K562 (cell line): ENCODE data around the gene NPHS2. TPM values are rescaled to one million over a fixed set of nuclear protein-coding genes. Genes with fewer than 3 reads are reported as not detected.
"Not testable (repeated sequence)": the region's sequence is repeated elsewhere in the genome, so short reads cannot be mapped to it uniquely, and the experiment has no call there.

Source experiments
- ATAC-seq: fragments of 200-7000 bp; cut with Tn5 transposase; 3 replicates; pipeline ENCODE4 v1.9.1; 2020; ENCODE audit warnings: moderate library complexity
- BruUV-seq: library from RNA; stranded (reverse); fragments of 400-500 nt; replicated peaks from 2 replicates; lab custom pipeline; 2021; lab: Mats Ljungman, UMichigan
- CTCF ChIA-PET: fragments of 300-600 bp; formaldehyde crosslinking; extraction: SDS; loops from one replicate; lab custom pipeline; 2021; ENCODE audit warnings: low intra/inter-chr PET ratio; lab: Yijun Ruan, JAX
- POLR2A ChIA-PET: fragments of 300-600, 350-650 bp; sonication (Branson Sonifier 250); formaldehyde crosslinking; extraction: SDS; loops from one replicate; lab custom pipeline; 2021; ENCODE audit warnings: antibody characterized with exemption, inconsistent platforms; lab: Yijun Ruan, JAX
- DNase-seq, 4 experiments: peaks; one replicate each; pipeline versions ENCODE4 v3.0.0 to v3.0.0-alpha.2; 2011 to 2018; ENCODE audit warnings: low spot score in 3 of 4, mixed read lengths in 3 of 4; ENCODE audit errors: extremely low read depth in 1 of 4
- FAIRE-seq: peaks from 2 replicates; lab custom pipeline; 2011; peaks lifted over from hg19 to GRCh38; lab: Jason Lieb, UNC
- H2AFZ ChIP-seq: 2 replicates; pipeline ENCODE4 v1.6.0; 2011; ENCODE audit warnings: low read depth, low read length, control low read depth, inconsistent platforms
- H3K27ac ChIP-seq: fragments of 200-600 bp; 3 replicates; pipeline ENCODE4 v1.8.0; 2011; ENCODE audit warnings: low read depth, mild to moderate bottlenecking, control low read depth, inconsistent platforms, low read length, moderate library complexity, mixed read lengths; ENCODE audit errors: extremely low read depth
- H3K27me3 ChIP-seq, 2 experiments: fragments of 300-600 bp in 1 of 2; 2 replicates in 1 of 2; 3 replicates in 1 of 2; pipeline versions ENCODE4 v1.6.0 to v1.8.0; 2011; ENCODE audit warnings: inconsistent platforms in 2 of 2, low read length in 2 of 2, mild to moderate bottlenecking in 1 of 2, mixed read lengths in 1 of 2, moderate library complexity in 1 of 2; ENCODE audit not compliant: control insufficient read depth in 2 of 2, insufficient read depth in 2 of 2
- H3K36me3 ChIP-seq: fragments of 300-600 bp; 3 replicates; pipeline ENCODE4 v1.8.0; 2011; ENCODE audit warnings: mild to moderate bottlenecking, low read length, inconsistent platforms; ENCODE audit not compliant: control insufficient read depth, insufficient read depth
- H3K4me1 ChIP-seq, 2 experiments: fragments of 200-600 bp in 1 of 2; replicated peaks in 1 of 2; 2 replicates in 1 of 2; 3 replicates in 1 of 2; pipeline versions ENCODE4 v1.5.1 to v1.8.0; 2011; ENCODE audit warnings: inconsistent platforms in 2 of 2, low read length in 2 of 2, mild to moderate bottlenecking in 1 of 2, mixed read lengths in 1 of 2, moderate library complexity in 1 of 2; ENCODE audit not compliant: control insufficient read depth in 2 of 2, insufficient read depth in 2 of 2
- H3K4me2 ChIP-seq: 2 replicates; pipeline ENCODE4 v1.6.1; 2011; ENCODE audit warnings: low read length, control low read depth, inconsistent platforms, mixed read lengths; ENCODE audit not compliant: insufficient read depth
- H3K4me3 ChIP-seq: fragments of 200-600 bp; sonication (generic), shearing (Covaris generic); 2 replicates; pipeline ENCODE4 v1.5.1; 2016; ENCODE audit warnings: control low read depth, inconsistent platforms
- H3K79me2 ChIP-seq: fragments of 200-600 bp; 3 replicates; pipeline ENCODE4 v1.8.0; 2011; ENCODE audit warnings: low read length, inconsistent platforms; ENCODE audit not compliant: control insufficient read depth, insufficient read depth
- H3K9ac ChIP-seq, 2 experiments: 2 replicates each; pipeline versions ENCODE4 v1.6.0 to v1.6.1; 2011; ENCODE audit warnings: low read depth in 2 of 2, low read length in 2 of 2, control low read depth in 1 of 2, inconsistent platforms in 1 of 2, mild to moderate bottlenecking in 1 of 2, mixed read lengths in 1 of 2; ENCODE audit not compliant: insufficient read depth in 1 of 2
- H3K9me1 ChIP-seq: one replicate; pipeline ENCODE4 v1.6.0; 2011; ENCODE audit warnings: inconsistent platforms, mild to moderate bottlenecking, low read length, moderate library complexity; ENCODE audit not compliant: control insufficient read depth, insufficient read depth
- H3K9me3 ChIP-seq: replicated peaks from 2 replicates; pipeline ENCODE4 v1.5.1; 2011; ENCODE audit warnings: low read depth, low read length, inconsistent platforms; ENCODE audit not compliant: control insufficient read depth, insufficient read depth
- H4K20me1 ChIP-seq: replicated peaks from 2 replicates; pipeline ENCODE4 v1.6.1; 2011; ENCODE audit warnings: low read length, inconsistent platforms, mixed read lengths; ENCODE audit not compliant: control insufficient read depth, insufficient read depth
- AFF4 ChIP-seq: sonication (generic); formaldehyde crosslinking; IDR thresholded peaks from 2 replicates; pipeline ENCODE4 v1.8.0; 2023; ENCODE audit warnings: mild to moderate bottlenecking, missing genetic modification reagents
- FOXK2 ChIP-seq, 2 experiments: fragments of 450-650 bp; IDR thresholded peaks in 1 of 2; conservative IDR thresholded peaks in 1 of 2; 2 replicates each; pipeline ENCODE4 v1.6.1; 2016; ENCODE audit warnings: low read depth in 2 of 2, mild to moderate bottlenecking in 1 of 2
- TAL1 ChIP-seq: fragments of 450-650 bp; IDR thresholded peaks from 2 replicates; pipeline ENCODE4 v1.6.1; 2016; ENCODE audit warnings: mild to moderate bottlenecking
- ZNF146 ChIP-seq: IDR thresholded peaks from one replicate; pipeline ENCODE4 v1.6.1; 2018; ENCODE audit warnings: missing compliant biosample characterization; ENCODE audit not compliant: unreplicated experiment
- ZNF197 ChIP-seq: fragments of 200-800 bp; sonication (Bioruptor generic); IDR thresholded peaks from 2 replicates; pipeline ENCODE4 v1.6.1; 2016; ENCODE audit warnings: low read depth, missing genetic modification characterization, missing compliant biosample characterization
- ZNF431 ChIP-seq: sonication (generic); formaldehyde crosslinking; IDR thresholded peaks from 2 replicates; pipeline ENCODE4 v1.8.0; 2022; ENCODE audit warnings: mild to moderate bottlenecking, missing genetic modification reagents
- WGBS: fragments of 100-300 bp; shearing (Covaris generic); methylation state at CpG from one replicate; pipeline ENCODE4 v1.1.6; 2016; ENCODE audit warnings: low coverage, mixed read lengths; ENCODE audit not compliant: insufficient coverage; ENCODE audit errors: missing lambda C conversion rate; 5-methylcytosine and 5-hydroxymethylcytosine counted together
- in situ Hi-C: fragments of 300-500 bp; cut with MboI; formaldehyde crosslinking; loops from 4 replicates; pipeline ENCODE4 v1.15.0; 2018; ENCODE audit warnings: inconsistent platforms, mixed read lengths
- intact Hi-C: fragments of 100-400 bp; cut with micrococcal nuclease; formaldehyde crosslinking; loops from 2 replicates; pipeline ENCODE4 v1.14.2; 2022
- polyA plus RNA-seq, 8 experiments: library from polyadenylated mRNA; depleted of rRNA in 4 of 8; stranded (reverse) in 5 of 8; unstranded in 3 of 8; fragments of >200 nt; fragmentation: Nextera tagmentation in 2 of 8; fragmentation: Illumina TruSeq in 1 of 8; extraction: Ambion mirVana in 2 of 8; extraction: Trizol in 1 of 8; gene quantifications; 2 replicates each; pipeline versions ENCODE4 v1.2.1 to v1.2.3, GENCODE V29; 2011 to 2014; ENCODE audit warnings: inconsistent platforms in 1 of 8, missing spikeins in 1 of 8
- total RNA-seq, 7 experiments: library from RNA; depleted of rRNA in 6 of 7; stranded (reverse); fragments of >200 nt in 6 of 7; fragmentation: Illumina TruSeq in 2 of 7; extraction: Trizol in 2 of 7; gene quantifications; 2 replicates each; pipeline versions ENCODE4 v1.2.1 to v1.2.3, GENCODE V29; 2011 to 2021; ENCODE audit warnings: low replicate concordance in 1 of 7

NPHS2 gene
- total and polyA plus RNA-seq, 9 of the 15 experiments (the other 6 are each of a cell fraction or from before 2014, with no cell fraction given): not detected

- TF ChIP-seq AFF4 (CRISPR knock-in tag) (no peak), TAL1 (no peak), ZNF431 (no peak), ZNF197 (CRISPR knock-in tag) (no peak), FOXK2 (conservative IDR thresholded peaks at IDR 0.05 in 1 of 2, IDR thresholded peaks at IDR 0.05 in 1 of 2; ENCODE audit: low read depth in 2 of 2) (no peak)
Observed at GRCh38 chr1:179529482-179530195, 46.1 kb downstream of the NPHS2 start (continued).

GRCh38 chr1:179518544-179518943 is 57.2 kb downstream of the NPHS2 start:
- FAIRE-seq, ATAC-seq, CTCF ChIA-PET, H3K79me2 ChIP-seq, H3K9me3 ChIP-seq, H4K20me1 ChIP-seq, intact Hi-C loops, H3K4me1 ChIP-seq, H3K27ac ChIP-seq, H2AFZ ChIP-seq, H3K27me3 ChIP-seq, H3K36me3 ChIP-seq, H3K9me1 ChIP-seq, POLR2A ChIA-PET, BruUV-seq, DNase-seq, H3K9ac ChIP-seq, in situ Hi-C loops, H3K4me2 ChIP-seq, H3K4me3 ChIP-seq: not testable (repeated sequence)
- peak; percentile 76 for TF ChIP-seq ZNF146 (CRISPR knock-in tag)
- WGBS: 4% methylated on average over 1 of the region's 1 CpG
